K562 (cell line): ENCODE measurements around the gene GPATCH4. TPM values are rescaled to one million over a fixed set of nuclear protein-coding genes. Genes with fewer than 3 reads are reported as not detected.

Experiments
- CSDE1 ChIP-seq, 2 experiments: fragments of 450-650 bp; IDR thresholded peaks; 2 replicates each; pipeline ENCODE4 v1.6.1; 2016; ENCODE audit warnings: mild to moderate bottlenecking in 1 of 2
- PRMT5 ChIP-seq: sonication (generic); formaldehyde crosslinking; IDR thresholded peaks from 2 replicates; pipeline ENCODE4 v1.5.0; 2020; ENCODE audit warnings: missing genetic modification reagents
- SIRT6 ChIP-seq: IDR thresholded peaks from one replicate; pipeline ENCODE4 v1.6.1; 2012; ENCODE audit warnings: low read depth, mild to moderate bottlenecking, control low read depth, inconsistent platforms, low read length, moderate library complexity
- ZBED1 ChIP-seq: IDR thresholded peaks from 2 replicates; pipeline ENCODE4 v1.6.1; 2014
- ZNF146 ChIP-seq: IDR thresholded peaks from one replicate; pipeline ENCODE4 v1.6.1; 2018; ENCODE audit warnings: missing compliant biosample characterization; ENCODE audit not compliant: unreplicated experiment
- ZNF184 ChIP-seq: sonication (generic); formaldehyde crosslinking; IDR thresholded peaks from 2 replicates; pipeline ENCODE4 v1.5.0; 2020; ENCODE audit warnings: missing genetic modification reagents
- ZNF778 ChIP-seq: fragments of 450-650 bp; formaldehyde crosslinking; IDR thresholded peaks from 2 replicates; pipeline ENCODE4 v1.4.0; 2020; ENCODE audit warnings: mild to moderate bottlenecking, moderate library complexity
- polyA plus RNA-seq, 8 experiments: library from polyadenylated mRNA; depleted of rRNA in 4 of 8; stranded (reverse) in 5 of 8; unstranded in 3 of 8; fragments of >200 nt; fragmentation: Nextera tagmentation in 2 of 8; fragmentation: Illumina TruSeq in 1 of 8; extraction: Ambion mirVana in 2 of 8; extraction: Trizol in 1 of 8; gene quantifications; 2 replicates each; pipeline versions ENCODE4 v1.2.1 to v1.2.3, GENCODE V29; 2011 to 2014; ENCODE audit warnings: inconsistent platforms in 1 of 8, missing spikeins in 1 of 8
- total RNA-seq, 7 experiments: library from RNA; depleted of rRNA in 6 of 7; stranded (reverse); fragments of >200 nt in 6 of 7; fragmentation: Illumina TruSeq in 2 of 7; extraction: Trizol in 2 of 7; gene quantifications; 2 replicates each; pipeline versions ENCODE4 v1.2.1 to v1.2.3, GENCODE V29; 2011 to 2021; ENCODE audit warnings: low replicate concordance in 1 of 7
- TF ChIP-seq, protein P1 (sequence below): IDR thresholded peaks from 3 replicates; pipeline ENCODE4 v1.6.1; 2011; ENCODE audit warnings: borderline replicate concordance, mild to moderate bottlenecking, moderate library complexity; ENCODE audit not compliant: insufficient read length; ENCODE audit errors: extremely low read depth
- TF ChIP-seq, protein P2 (sequence below): fragments of 250-450 bp; sonication (Bioruptor Pico); IDR thresholded peaks from 2 replicates; pipeline ENCODE4 v1.4.0; 2020; ENCODE audit warnings: mild to moderate bottlenecking, moderate library complexity
- TF ChIP-seq, protein P3 (sequence below): fragments of 250-450 bp; sonication (Bioruptor Pico); IDR thresholded peaks from 2 replicates; pipeline ENCODE4 v1.5.0; 2021
- TF ChIP-seq, protein P4 (sequence below): fragments of 450-650 bp; IDR thresholded peaks from 2 replicates; pipeline ENCODE4 v1.6.1; 2014; ENCODE audit warnings: low read depth, mild to moderate bottlenecking, moderate library complexity, borderline replicate concordance
- TF ChIP-seq, protein P5 (sequence below): fragments of 250-450 bp; sonication (Bioruptor Pico); IDR thresholded peaks from 2 replicates; pipeline ENCODE4 v1.4.0; 2020
- TF ChIP-seq, protein P6 (sequence below): fragments of 450-650 bp; IDR thresholded peaks from 2 replicates; pipeline ENCODE4 v1.7.0; 2016; ENCODE audit warnings: borderline replicate concordance
- TF ChIP-seq, protein P7 (sequence below): sonication (generic); formaldehyde crosslinking; IDR thresholded peaks from 2 replicates; pipeline ENCODE4 v1.8.1; 2023; ENCODE audit warnings: mild to moderate bottlenecking, missing genetic modification reagents

Gene GPATCH4
- total and polyA plus RNA-seq, 9 of the 15 experiments (the other 6 are each of a cell fraction or from before 2014, with no cell fraction given) = 43.7 to 105 (median 76.5) TPM

DNA sequence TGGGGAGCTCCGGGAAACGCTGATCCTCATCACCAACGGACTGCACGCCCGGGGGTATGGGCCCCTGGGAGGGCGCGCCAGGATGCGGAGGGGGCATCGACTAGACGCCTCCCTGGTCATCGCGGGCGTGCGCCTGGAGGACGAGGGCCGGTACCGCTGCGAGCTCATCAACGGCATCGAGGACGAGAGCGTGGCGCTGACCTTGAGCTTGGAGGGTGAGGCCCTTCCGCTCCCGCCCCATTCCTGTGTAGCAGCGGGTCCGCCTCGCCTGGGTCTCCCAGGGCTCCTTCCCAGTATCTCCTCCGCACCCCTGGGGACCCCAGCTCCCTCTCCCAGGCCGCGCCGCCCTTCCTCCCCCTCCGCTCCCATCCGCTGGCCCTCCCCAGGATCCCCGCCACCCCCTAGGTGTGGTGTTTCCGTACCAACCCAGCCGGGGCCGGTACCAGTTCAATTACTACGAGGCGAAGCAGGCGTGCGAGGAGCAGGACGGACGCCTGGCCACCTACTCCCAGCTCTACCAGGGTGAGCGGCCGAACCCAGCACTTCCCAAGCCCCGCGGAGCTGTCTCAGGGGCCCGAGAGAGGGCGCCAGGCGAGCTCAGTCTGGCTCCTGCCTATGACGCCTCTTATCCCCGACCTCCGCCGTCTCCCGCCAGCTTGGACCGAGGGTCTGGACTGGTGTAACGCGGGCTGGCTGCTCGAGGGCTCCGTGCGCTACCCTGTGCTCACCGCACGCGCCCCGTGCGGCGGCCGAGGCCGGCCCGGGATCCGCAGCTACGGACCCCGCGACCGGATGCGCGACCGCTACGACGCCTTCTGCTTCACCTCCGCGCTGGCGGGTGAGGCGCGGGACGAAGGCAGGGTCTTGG is 22.9 kb upstream of the GPATCH4 start (continued):
- TF ChIP-seq, protein P1, sequence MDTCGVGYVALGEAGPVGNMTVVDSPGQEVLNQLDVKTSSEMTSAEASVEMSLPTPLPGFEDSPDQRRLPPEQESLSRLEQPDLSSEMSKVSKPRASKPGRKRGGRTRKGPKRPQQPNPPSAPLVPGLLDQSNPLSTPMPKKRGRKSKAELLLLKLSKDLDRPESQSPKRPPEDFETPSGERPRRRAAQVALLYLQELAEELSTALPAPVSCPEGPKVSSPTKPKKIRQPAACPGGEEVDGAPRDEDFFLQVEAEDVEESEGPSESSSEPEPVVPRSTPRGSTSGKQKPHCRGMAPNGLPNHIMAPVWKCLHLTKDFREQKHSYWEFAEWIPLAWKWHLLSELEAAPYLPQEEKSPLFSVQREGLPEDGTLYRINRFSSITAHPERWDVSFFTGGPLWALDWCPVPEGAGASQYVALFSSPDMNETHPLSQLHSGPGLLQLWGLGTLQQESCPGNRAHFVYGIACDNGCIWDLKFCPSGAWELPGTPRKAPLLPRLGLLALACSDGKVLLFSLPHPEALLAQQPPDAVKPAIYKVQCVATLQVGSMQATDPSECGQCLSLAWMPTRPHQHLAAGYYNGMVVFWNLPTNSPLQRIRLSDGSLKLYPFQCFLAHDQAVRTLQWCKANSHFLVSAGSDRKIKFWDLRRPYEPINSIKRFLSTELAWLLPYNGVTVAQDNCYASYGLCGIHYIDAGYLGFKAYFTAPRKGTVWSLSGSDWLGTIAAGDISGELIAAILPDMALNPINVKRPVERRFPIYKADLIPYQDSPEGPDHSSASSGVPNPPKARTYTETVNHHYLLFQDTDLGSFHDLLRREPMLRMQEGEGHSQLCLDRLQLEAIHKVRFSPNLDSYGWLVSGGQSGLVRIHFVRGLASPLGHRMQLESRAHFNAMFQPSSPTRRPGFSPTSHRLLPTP = no peak
- TF ChIP-seq, protein P2, sequence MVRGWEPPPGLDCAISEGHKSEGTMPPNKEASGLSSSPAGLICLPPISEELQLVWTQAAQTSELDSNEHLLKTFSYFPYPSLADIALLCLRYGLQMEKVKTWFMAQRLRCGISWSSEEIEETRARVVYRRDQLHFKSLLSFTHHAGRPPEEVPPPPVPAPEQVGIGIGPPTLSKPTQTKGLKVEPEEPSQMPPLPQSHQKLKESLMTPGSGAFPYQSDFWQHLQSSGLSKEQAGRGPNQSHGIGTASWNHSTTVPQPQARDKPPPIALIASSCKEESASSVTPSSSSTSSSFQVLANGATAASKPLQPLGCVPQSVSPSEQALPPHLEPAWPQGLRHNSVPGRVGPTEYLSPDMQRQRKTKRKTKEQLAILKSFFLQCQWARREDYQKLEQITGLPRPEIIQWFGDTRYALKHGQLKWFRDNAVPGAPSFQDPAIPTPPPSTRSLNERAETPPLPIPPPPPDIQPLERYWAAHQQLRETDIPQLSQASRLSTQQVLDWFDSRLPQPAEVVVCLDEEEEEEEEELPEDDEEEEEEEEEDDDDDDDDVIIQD (CRISPR knock-in tag) = no peak
- TF ChIP-seq, protein P3, sequence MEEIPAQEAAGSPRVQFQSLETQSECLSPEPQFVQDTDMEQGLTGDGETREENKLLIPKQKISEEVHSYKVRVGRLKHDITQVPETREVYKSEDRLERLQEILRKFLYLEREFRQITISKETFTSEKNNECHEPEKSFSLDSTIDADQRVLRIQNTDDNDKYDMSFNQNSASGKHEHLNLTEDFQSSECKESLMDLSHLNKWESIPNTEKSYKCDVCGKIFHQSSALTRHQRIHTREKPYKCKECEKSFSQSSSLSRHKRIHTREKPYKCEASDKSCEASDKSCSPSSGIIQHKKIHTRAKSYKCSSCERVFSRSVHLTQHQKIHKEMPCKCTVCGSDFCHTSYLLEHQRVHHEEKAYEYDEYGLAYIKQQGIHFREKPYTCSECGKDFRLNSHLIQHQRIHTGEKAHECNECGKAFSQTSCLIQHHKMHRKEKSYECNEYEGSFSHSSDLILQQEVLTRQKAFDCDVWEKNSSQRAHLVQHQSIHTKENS (CRISPR knock-in tag) = no peak
- TF ChIP-seq ZNF184 (CRISPR knock-in tag) = no peak
- no peak for TF ChIP-seq ZNF778 (CRISPR knock-in tag)
- TF ChIP-seq, protein P4, sequence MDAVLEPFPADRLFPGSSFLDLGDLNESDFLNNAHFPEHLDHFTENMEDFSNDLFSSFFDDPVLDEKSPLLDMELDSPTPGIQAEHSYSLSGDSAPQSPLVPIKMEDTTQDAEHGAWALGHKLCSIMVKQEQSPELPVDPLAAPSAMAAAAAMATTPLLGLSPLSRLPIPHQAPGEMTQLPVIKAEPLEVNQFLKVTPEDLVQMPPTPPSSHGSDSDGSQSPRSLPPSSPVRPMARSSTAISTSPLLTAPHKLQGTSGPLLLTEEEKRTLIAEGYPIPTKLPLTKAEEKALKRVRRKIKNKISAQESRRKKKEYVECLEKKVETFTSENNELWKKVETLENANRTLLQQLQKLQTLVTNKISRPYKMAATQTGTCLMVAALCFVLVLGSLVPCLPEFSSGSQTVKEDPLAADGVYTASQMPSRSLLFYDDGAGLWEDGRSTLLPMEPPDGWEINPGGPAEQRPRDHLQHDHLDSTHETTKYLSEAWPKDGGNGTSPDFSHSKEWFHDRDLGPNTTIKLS = no peak; the same call in 1 of the 2 replicates
- TF ChIP-seq PRMT5 (CRISPR knock-in tag) = no peak
- TF ChIP-seq, protein P5, sequence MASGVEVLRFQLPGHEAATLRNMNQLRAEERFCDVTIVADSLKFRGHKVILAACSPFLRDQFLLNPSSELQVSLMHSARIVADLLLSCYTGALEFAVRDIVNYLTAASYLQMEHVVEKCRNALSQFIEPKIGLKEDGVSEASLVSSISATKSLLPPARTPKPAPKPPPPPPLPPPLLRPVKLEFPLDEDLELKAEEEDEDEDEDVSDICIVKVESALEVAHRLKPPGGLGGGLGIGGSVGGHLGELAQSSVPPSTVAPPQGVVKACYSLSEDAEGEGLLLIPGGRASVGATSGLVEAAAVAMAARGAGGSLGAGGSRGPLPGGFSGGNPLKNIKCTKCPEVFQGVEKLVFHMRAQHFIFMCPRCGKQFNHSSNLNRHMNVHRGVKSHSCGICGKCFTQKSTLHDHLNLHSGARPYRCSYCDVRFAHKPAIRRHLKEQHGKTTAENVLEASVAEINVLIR (CRISPR knock-in tag) = peak; percentile 78
- TF ChIP-seq SIRT6 = no peak
- TF ChIP-seq, protein P6, sequence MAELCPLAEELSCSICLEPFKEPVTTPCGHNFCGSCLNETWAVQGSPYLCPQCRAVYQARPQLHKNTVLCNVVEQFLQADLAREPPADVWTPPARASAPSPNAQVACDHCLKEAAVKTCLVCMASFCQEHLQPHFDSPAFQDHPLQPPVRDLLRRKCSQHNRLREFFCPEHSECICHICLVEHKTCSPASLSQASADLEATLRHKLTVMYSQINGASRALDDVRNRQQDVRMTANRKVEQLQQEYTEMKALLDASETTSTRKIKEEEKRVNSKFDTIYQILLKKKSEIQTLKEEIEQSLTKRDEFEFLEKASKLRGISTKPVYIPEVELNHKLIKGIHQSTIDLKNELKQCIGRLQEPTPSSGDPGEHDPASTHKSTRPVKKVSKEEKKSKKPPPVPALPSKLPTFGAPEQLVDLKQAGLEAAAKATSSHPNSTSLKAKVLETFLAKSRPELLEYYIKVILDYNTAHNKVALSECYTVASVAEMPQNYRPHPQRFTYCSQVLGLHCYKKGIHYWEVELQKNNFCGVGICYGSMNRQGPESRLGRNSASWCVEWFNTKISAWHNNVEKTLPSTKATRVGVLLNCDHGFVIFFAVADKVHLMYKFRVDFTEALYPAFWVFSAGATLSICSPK = no peak
- no peak for TF ChIP-seq ZBED1
- TF ChIP-seq ZNF146 = no peak
- no peak for TF ChIP-seq CSDE1 (IDR thresholded peaks at IDR 0.05)
- TF ChIP-seq, protein P7, sequence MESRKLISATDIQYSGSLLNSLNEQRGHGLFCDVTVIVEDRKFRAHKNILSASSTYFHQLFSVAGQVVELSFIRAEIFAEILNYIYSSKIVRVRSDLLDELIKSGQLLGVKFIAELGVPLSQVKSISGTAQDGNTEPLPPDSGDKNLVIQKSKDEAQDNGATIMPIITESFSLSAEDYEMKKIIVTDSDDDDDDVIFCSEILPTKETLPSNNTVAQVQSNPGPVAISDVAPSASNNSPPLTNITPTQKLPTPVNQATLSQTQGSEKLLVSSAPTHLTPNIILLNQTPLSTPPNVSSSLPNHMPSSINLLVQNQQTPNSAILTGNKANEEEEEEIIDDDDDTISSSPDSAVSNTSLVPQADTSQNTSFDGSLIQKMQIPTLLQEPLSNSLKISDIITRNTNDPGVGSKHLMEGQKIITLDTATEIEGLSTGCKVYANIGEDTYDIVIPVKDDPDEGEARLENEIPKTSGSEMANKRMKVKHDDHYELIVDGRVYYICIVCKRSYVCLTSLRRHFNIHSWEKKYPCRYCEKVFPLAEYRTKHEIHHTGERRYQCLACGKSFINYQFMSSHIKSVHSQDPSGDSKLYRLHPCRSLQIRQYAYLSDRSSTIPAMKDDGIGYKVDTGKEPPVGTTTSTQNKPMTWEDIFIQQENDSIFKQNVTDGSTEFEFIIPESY (CRISPR knock-in tag) = peak; percentile 57
